Endothelial cell (in vitro differentiated cells): ENCODE results near the gene SLC6A2. TPM values are rescaled to one million over a fixed set of nuclear protein-coding genes. Genes with fewer than 3 reads are reported as not detected.
A peak's percentile ranks its signal among the peaks of the same experiment; 100 is the strongest.

Experiments used
- DNase-seq: peaks from one replicate; pipeline ENCODE4 v3.0.0; 2021; ENCODE audit warnings: low spot score
- H3K27ac Mint-ChIP-seq: one replicate; pipeline ENCODE4 v1.8.0; 2021; ENCODE audit warnings: mixed read lengths, inconsistent platforms; ENCODE audit not compliant: unreplicated experiment
- H3K27me3 Mint-ChIP-seq: one replicate; pipeline ENCODE4 v1.8.0; 2021; ENCODE audit warnings: mild to moderate bottlenecking, moderate library complexity, mixed read lengths, inconsistent platforms; ENCODE audit not compliant: unreplicated experiment
- H3K36me3 Mint-ChIP-seq: one replicate; pipeline ENCODE4 v1.8.0; 2021; ENCODE audit warnings: mild to moderate bottlenecking, low read depth, mixed read lengths, inconsistent platforms; ENCODE audit not compliant: unreplicated experiment
- H3K4me1 Mint-ChIP-seq: one replicate; pipeline ENCODE4 v1.8.0; 2021; ENCODE audit warnings: mild to moderate bottlenecking, mixed read lengths, inconsistent platforms; ENCODE audit not compliant: unreplicated experiment
- H3K4me3 Mint-ChIP-seq: one replicate; pipeline ENCODE4 v1.8.0; 2021; ENCODE audit warnings: mild to moderate bottlenecking, mixed read lengths, inconsistent platforms; ENCODE audit not compliant: unreplicated experiment
- H3K9me3 Mint-ChIP-seq: one replicate; pipeline ENCODE4 v1.8.0; 2021; ENCODE audit warnings: mixed read lengths, inconsistent platforms; ENCODE audit not compliant: unreplicated experiment
- CTCF ChIP-seq: fragments of 200-600 bp; sonication (generic); IDR thresholded peaks from one replicate; pipeline ENCODE4 v1.5.0; 2021; ENCODE audit warnings: antibody characterized with exemption; ENCODE audit not compliant: unreplicated experiment
- total RNA-seq: library from RNA; stranded (reverse); fragmentation: NEBNext Ultra II Directional; extraction: Animal tissue kit (Norgen Biotek cat#: 25700); gene quantifications from one replicate; pipeline ENCODE4 v1.2.1, GENCODE V29; 2021; ENCODE audit not compliant: unreplicated experiment

SLC6A2 gene
- total RNA-seq, 1 donor from 2014 or later = not detected

GRCh38 chr16:55660828-55661227 lies 5.0 kb downstream of the SLC6A2 start:
- no peaks in the 10 kb centered on the region for H3K9me3 Mint-ChIP-seq
- no peak overlapping the region for H3K4me3 Mint-ChIP-seq
- no peak overlapping the region for H3K27ac Mint-ChIP-seq
- H3K27me3 Mint-ChIP-seq = peaks cover 10% of the 10 kb centered on the region
- no peak for DNase-seq
- no peaks in the 10 kb centered on the region for H3K4me1 Mint-ChIP-seq
- peaks cover 5% of the 10 kb centered on the region for H3K36me3 Mint-ChIP-seq
- TF ChIP-seq CTCF = no peak

GRCh38 chr16:55661941-55662643 lies 6.3 kb downstream of the SLC6A2 start:
- DNase-seq = no peak
- Mint-ChIP-seq H3K36me3 (peaks cover 5% of the 10 kb centered on the region), H3K27ac (no peak overlapping the region), H3K27me3 (peaks cover 11% of the 10 kb centered on the region), H3K4me3 (no peak overlapping the region), H3K9me3 (no peaks in the 10 kb centered on the region), H3K4me1 (no peaks in the 10 kb centered on the region)
- TF ChIP-seq CTCF = no peak

- Mint-ChIP-seq H3K9me3 (no peaks in the 10 kb centered on the region), H3K27me3 (peaks cover 11% of the 10 kb centered on the region), H3K4me1 (no peaks in the 10 kb centered on the region), H3K36me3 (peaks cover 5% of the 10 kb centered on the region), H3K4me3 (no peak overlapping the region), H3K27ac (no peak overlapping the region)
- TF ChIP-seq CTCF = no peak
- DNase-seq = no peak
Observed at GRCh38 chr16:55662644-55663031, 6.8 kb downstream of the SLC6A2 start.

- Mint-ChIP-seq H3K4me1 (peaks cover 3% of the 10 kb centered on the region), H3K9me3 (no peaks in the 10 kb centered on the region), H3K27ac (peak overlapping the region; percentile 30), H3K36me3 (peaks cover 5% of the 10 kb centered on the region), H3K27me3 (peaks cover 7% of the 10 kb centered on the region), H3K4me3 (no peak overlapping the region)
- TF ChIP-seq CTCF = no peak
- DNase-seq = no peak
Observed at GRCh38 chr16:55663225-55663624, 7.4 kb downstream of the SLC6A2 start.
